Stimulated activated CD4-positive, alpha-beta T cell treated with anti-CD3 and anti-CD28 coated beads, Interleukin-12 subunit alpha, Interleukin-12 subunit beta, amount 100 ng/mL, for 4 hours (primary cell): ENCODE data around the gene HVCN1.
A peak's percentile ranks its signal among the peaks of the same experiment; 100 is the strongest.
"Not testable (repeated sequence)": the region's sequence is repeated elsewhere in the genome, so short reads cannot be mapped to it uniquely, and the experiment has no call there.

ENCODE experiments used
- DNase-seq: peaks from one replicate; pipeline ENCODE4 v3.0.0-alpha.2; 2020

HVCN1 gene

GRCh38 chr12:110661337-110661972, 27.5 kb downstream of the HVCN1 start:
- peak; percentile 32 for DNase-seq

- DNase-seq = no peak
These were observed 30.0 kb downstream of the HVCN1 start for GRCh38 chr12:110658878-110659277.

- DNase-seq = no peak
These were observed 30.7 kb downstream of the HVCN1 start for GRCh38 chr12:110658242-110658641.

- no peak for DNase-seq
These were observed 31.2 kb downstream of the HVCN1 start for GRCh38 chr12:110657747-110658146.

GRCh38 chr12:110656071-110656655, 32.8 kb downstream of the HVCN1 start:
- DNase-seq = no peak

GRCh38 chr12:110654238-110654637, 34.7 kb downstream of the HVCN1 start:
- not testable (repeated sequence) for DNase-seq

GRCh38 chr12:110649341-110649847, 39.5 kb downstream of the HVCN1 start:
- DNase-seq = no peak

GRCh38 chr12:110647631-110648040, 41.3 kb downstream of the HVCN1 start:
- DNase-seq = no peak

- no peak for DNase-seq
These were observed 47.4 kb downstream of the HVCN1 start for GRCh38 chr12:110641521-110641920.

- no peak for DNase-seq
These were observed 48.5 kb downstream of the HVCN1 start for GRCh38 chr12:110640275-110641025.

GRCh38 chr12:110639336-110640141, 49.4 kb downstream of the HVCN1 start:
- no peak for DNase-seq

- no peak for DNase-seq
These were observed 50.1 kb downstream of the HVCN1 start for GRCh38 chr12:110638796-110639195.

- no peak for DNase-seq
These were observed 51.0 kb downstream of the HVCN1 start for GRCh38 chr12:110637869-110638441.

GRCh38 chr12:110636516-110636915, 52.4 kb downstream of the HVCN1 start:
- DNase-seq = no peak

- no peak for DNase-seq
These were observed 53.9 kb downstream of the HVCN1 start for GRCh38 chr12:110635055-110635454.

- DNase-seq = no peak
These were observed 61.3 kb downstream of the HVCN1 start for GRCh38 chr12:110627500-110628195.

GRCh38 chr12:110622582-110622981, 66.3 kb downstream of the HVCN1 start:
- no peak for DNase-seq

GRCh38 chr12:110619534-110619953, 69.4 kb downstream of the HVCN1 start:
- DNase-seq = no peak

GRCh38 chr12:110616471-110617115, 72.3 kb downstream of the HVCN1 start:
- DNase-seq = no peak

- no peak for DNase-seq
These were observed 73.7 kb downstream of the HVCN1 start for GRCh38 chr12:110615171-110615570.
